ENCODE results near the gene THSD7A.

Gene THSD7A

DNA sequence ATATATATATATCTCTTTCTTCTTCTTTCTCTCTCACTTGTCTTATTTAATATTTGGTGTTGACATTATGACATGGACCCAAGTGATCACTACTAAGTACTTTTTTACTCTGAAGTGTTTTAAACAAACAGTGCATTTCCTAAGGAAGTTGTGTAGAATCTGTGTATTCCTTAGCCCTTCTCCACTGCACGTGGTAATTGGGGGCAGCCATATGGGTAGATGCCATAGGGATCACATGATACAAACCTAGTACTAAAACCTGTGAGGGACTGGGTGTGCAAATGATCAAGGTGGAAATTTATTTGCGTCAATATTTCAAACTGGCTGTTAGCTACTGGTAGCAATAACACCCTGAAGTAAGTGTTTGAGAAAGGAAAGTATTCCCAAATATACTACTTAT, 25.0 kb downstream of the THSD7A start:
- no peak for DNase-seq

DNA sequence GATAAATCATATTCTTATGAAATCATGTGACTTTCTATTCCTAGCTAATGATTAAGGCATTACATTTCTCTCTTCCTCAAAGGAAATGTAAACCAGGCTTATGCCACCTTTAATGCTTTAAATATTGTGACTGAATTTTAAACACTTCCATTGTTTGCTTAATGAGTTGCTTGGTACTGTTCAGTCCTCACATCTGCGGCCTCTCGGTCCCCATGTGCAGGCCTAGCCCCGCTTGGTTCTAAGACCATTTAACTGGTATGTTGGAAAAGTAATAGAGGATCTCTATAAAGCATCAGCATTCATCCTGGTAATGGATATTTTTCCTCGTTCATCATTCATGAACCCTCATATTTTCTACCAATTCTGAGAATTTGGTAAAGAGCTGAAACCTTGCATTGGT, 27.4 kb downstream of the THSD7A start:
- DNase-seq = no peak

DNA sequence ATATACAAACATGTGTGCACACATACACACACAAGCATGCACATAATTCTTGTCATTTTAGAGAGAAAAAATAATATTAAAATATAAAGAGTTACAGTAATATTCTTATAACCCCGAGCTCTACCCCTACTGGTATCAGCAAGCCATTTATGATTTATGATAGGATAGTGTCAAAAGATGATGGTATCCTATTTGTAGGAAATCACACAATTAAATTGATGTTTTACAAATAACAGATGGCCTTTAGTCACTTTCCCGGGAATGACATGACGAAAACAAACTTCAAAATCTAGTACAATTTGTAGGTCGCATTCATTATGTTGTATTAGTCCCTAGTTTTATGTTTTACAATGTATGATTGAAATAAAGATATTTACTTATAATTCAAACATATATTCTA, 36.8 kb downstream of the THSD7A start:
- DNase-seq = no peak

DNA sequence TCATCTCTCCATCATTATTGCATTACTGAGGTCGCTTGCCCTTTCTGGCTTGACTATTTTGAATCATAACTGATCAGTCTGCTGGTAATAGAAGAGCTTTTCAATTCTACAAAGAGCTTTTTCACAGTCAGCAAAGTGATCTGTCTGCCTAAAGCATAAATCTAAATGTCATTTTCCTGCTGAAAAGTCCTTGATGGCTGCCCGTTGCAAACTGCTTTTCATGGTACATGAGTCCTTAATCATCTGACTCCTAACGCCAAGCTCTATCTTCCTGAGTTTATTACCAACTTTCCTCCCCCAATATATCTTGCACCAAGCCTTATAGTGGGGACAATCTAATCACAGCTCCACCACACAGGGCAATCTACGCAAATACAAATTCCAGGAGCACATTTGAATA, 39.8 kb downstream of the THSD7A start:
- DNase-seq = no peak

DNA sequence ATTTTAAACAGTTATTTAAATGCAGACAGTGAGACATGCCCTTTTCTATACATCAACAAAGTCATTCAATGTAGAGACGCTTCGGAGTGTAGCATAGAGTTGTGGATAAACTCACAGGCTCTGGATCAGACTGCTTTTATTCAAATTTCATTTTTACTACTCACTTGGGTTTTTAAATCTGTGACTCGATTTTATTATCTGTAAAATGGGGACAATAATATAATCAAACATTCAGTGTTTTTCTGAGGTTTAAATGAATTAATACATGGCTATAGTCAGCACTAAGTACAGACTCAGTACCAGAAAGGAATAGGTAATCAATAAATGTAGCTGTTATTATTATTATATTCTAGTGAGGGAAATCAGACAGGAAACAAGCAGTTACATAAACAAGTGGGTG, 43.4 kb downstream of the THSD7A start:
- DNase-seq = no peak

DNA sequence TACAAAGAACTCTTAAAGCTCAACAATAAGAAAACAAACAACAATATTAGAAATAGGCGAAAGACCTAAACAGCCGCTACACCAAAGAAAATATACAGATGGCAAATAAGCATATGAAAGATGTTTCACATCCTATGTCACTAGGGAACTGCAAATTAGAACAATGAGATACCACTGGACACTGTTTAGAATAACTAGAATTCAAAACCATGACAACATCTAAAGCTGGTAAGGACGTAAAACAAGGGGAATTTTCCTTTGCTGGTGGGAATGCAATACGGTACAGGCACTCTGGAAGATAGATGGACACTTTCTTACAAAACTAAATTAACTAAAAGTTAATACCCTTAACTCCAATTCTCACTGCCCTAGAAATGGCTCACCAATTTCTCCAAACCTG, 44.5 kb downstream of the THSD7A start:
- no peak for DNase-seq

DNA sequence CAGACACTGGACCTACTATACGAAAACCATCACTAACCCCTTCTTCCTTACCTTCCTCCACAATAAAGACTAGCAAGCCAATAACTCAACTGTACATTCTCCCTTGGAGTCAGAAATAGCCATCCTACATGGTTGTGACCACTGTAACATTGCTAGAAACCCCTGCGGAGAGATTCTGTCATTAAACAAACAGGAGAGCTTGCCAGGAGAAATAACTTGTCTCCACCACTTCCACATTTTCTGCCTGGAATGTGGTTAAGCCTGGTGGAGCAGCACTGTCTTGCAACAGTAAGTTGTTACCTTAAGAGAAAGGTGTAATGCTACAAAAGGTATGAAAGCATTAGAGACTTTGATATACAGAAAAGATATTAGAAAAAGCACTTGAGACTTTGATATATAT, 45.8 kb downstream of the THSD7A start:
- DNase-seq = no peak

DNA sequence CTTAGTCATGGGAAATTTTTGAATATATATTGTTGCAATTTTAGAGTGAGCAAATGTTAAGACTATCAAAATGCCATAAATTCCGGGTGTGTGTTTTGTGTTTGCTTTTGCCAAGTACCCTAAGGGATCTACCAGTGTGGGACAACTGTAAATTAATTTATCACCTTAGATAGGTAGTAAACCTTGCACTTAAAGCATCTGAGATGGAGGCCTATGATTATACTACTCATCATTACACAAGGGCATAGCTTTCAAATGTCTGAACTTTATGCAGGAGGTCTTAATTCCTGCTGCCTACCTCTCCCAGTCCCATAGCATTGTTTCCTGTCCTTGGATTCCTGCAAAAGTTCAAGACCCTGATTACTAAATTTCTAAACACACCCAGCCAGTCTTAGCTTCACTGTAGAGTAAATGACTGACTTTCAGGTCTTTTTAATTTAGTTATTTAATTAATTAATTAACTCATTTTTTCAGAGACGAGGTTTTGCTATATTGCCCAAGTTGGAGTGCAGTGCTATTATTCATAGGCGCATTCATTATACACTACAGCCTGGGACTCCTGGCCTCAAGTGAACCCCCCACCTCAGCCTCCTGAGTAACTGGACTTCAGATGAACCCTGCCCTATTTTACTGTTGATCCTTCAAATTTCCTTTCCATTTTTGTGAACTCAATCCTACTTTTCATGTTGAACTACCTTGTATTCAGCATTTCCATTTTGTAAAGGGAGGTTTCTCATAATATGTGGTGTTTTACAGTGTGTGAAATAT, 47.0 kb downstream of the THSD7A start:
- DNase-seq = no peak

DNA sequence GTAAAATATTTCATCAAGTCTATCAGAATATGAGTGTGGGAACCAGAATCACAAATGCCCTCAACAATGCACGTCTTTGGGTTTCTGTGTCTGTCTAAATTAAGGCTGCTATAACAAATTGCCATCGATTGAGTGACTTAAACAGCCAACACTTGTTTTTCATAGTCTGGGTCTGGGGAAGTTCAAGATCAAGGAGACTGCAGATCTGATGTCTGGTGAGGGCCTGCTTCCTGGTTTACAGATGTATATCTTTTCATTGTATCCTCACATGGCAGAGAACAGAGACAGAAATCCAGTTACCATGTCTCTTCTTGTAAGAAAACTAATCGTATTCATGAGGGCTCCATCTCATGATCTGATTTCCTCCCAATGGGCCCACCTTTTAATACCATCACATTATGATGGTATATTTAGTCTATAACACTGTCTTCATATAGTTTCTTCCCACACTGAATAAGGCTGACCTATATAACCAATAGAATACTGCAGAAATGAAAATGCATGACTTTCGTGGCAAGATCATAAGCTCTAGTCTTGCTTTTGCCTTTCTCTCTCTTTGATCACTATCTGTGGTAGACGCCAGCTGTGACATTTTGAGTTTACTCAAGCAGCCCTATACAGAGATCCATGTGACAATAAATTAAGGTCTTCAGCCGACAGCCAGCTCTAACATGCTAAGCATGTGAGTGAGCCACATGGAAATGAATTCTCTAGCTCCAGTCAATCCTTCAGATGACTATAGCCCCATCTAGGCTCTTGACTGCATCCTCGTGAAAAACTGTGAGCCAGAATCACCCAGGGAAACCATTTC, 51.9 kb downstream of the THSD7A start:
- no peak for DNase-seq

DNA sequence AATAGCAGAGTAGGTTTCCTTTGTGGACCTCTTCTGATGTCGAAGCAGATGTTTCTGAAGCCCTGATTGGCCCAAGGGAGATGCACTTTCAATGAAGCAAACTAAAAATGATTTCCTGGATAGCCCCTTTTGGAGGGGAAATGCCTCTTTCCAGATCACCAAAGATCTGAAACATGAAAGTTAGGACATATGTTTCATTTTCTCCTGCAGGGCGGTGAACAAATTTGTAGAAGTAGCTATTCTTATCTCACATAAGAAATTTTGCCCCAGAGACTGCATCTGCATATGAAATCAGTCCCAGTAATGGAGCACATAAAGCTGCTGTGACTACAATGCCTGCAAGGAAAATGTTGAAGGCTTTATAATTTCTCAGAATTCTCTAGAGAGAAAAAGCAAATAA, 56.0 kb downstream of the THSD7A start:
- DNase-seq = no peak

DNA sequence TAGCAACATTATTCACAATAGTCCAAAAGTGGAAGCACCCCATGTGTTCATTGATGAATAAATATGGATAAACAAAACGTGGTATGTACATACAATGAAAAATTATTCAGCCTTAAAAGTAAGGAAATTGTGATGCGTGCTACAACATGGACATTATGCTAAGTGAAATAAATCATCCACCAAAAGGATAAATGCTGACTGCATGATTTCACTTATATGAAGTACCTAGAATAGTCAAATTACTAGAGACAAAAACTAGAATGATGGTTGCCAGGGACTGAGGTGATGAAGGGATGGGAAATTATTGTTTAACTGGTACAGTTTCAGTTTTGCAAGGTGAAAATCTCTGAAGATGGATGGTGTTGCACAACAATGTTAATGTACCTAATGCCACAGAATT, 56.6 kb downstream of the THSD7A start:
- DNase-seq = no peak

DNA sequence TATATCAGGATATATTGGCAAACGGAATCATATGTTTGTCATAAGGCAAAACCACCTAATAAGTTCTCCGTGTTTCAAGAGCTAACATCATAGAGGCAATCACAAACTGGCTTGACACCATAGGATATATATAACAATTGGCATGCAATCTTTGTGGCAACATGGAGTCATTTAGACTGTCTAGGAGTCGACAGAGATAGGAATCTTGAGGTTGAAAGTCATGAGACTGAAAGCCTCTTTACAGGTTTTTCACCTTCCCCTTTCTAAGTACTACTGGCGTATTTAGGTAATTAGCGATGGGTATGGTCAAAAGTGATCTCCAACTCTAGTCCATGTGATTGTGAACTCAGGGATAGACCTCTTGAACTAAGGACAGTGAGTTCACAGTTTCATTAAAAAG, 63.7 kb downstream of the THSD7A start:
- DNase-seq = no peak

DNA sequence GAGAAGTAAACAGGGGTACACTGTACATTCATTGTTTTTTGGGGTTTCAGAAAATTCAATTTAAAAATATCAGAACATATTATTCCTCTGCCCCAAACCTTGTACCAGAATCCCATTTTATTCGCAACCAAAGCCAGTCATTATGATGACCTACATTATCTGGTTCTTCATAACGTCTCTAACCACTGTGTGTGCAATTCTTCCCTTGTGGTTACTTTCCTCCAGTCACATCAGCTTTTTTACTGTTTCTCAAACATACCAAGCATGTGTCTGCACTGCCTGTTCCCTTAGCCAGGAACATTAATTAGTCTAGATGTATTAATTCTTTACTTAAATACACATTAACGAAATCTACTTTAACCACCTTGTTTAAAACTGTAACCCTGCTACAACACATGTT, 64.8 kb downstream of the THSD7A start:
- no peak for DNase-seq

DNA sequence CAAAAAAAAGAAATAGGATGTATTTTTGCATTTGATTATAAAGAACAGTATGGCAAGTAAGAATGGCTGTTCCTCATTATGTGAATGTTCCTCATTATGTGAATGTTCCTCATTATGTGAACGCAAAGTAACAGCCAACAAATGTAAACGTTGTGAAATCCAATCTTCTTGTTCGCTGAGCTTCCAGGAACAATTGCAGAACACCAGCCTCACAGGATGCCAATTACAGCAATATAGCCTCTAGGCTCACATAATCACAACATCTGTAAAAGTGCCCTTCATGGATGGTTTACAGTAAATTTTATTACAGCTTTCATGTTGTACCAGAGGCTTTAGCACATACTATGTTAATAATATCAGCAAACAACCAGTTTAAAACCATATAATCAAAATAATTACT, 71.6 kb downstream of the THSD7A start:
- DNase-seq = no peak

DNA sequence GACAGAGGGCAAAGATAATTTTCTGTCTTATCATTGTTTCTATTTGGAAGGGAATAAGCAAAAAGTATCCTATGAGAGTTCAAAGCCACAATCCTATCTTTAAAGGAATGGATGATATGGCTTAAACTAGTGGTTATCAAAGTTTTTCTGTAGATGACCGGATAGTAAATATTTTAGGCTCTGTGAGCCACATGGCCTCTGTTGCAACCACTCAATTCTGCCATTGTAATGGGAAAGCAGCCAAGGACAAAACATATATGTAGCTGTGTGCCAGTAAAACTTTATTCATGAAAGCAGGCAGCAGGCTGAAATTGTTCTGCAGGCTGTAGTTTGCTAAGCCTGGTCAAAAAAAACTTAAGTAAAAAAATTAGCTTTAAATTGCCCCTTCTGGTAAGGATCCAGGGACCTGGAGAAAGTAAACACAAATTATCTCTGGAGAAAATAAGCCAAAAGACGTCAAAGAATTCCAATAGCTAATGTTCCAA, 73.3 kb downstream of the THSD7A start:
- no peak for DNase-seq

DNA sequence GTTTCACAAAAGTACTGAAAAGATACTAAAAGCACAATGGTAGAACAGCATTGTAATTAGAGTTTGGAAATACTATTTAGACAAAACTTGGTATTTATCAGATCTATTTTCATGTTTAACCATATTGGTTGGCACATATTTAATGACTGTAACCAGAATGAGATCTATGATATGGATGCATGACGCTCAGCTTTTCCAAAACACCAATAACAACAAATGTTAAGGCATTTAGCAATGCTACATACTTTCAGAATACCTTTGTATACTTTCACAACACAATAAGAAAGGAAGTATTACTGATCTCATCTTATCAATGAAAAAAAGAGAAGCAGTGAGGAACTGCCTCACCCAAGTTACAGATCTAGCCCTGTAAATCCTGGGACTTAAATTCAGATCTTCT, 74.8 kb downstream of the THSD7A start:
- no peak for DNase-seq

DNA sequence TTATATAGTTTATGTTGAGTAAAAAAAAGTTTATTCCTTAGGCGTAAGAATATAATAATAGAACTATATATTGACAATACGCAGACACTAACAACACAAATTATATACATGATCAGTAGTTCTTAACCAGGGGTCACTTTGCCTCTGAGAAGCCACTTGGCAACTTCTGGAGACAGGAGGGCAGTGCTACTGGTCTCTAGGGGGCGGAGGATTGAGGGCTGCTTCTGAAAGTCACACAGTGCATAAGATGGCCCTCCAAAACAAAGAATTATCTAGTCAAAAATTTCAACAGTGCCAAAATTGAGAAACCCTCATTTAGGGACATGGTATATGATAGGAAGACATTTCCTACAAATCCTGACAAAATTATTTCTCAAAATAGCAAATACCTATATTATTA, 77.1 kb downstream of the THSD7A start:
- no peak for DNase-seq

DNA sequence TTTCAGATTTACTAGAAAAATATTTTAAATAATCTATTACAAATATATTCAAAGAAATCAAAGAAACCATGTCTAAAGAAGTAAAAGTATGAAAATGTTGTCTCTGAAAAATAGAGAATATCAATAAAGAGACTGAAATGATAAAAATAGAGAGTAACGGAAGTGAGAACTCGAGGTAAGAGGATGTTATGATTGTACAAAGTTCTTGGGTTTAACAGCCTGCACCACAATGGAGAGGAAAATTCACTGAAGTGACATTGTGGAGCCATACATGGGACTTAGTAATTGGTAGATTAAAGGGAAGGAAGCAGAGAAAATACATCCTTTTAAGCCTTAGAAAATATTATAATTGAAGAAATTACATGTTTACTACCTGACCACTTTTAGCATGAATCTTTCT, 77.9 kb downstream of the THSD7A start:
- DNase-seq = no peak

DNA sequence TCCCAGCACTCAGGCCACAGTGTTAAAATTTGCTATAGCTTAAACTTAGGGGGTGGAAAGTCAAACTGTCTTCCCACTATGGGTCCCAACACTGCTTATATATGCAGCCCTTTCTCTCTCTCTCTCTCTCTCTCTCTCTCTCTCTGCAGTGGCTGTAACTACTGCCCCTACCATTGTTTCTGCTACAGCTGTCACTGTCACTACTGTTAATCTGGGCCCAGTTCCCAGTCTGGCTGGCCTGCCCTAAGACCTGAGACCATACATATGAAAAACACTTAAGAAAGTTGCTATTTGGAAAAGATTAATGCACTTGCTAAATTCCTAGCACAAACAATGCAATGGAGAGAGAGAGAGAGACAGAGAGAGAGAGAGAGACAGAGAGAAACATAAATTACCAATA, 78.6 kb downstream of the THSD7A start:
- DNase-seq = no peak

DNA sequence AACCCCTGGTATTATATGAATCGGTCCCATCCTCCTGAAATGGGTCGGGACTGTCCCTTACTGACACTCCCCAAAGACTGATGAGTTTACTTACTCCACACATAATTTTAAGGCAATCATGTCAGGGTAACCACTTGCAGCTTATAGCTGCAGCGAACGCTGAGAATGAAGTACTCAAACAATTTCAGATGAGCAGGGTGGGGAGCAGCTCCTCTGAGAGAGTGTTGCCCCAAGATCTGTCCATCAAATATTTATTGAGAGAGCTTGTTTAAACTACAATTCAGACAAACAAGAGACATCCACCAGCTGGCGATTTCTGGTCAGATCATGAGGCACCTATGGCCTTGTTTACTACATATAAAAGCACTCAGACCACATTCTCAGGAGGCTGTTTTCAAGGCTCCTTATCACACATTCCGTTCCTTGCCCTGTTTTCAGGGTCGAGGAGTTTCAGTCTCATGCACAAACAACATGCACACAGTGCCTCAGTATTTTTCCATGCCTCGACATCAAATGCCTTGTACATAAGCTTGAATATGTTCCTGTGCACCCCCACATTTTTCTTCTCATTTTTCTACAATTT, 80.1 kb downstream of the THSD7A start:
- no peak for DNase-seq

DNA sequence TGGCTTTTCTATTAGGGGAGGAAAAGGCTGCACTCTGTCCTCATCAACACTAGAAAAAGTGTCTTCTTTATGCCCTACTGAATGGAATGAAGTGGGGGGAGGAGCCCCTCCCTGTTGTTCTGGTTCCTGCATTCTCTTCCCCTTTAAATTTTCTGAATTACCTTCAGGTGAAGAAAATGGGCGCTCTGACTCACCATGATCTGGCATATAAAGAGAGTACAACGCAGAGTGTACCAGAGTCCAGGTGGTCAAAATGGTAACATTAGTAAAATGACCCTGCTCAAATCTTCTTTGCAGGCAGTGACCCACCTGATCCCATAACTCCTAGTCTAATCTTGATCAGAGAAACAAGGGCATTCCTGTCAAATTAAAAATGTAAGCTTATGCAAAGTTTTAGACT, 80.7 kb downstream of the THSD7A start:
- no peak for DNase-seq

DNA sequence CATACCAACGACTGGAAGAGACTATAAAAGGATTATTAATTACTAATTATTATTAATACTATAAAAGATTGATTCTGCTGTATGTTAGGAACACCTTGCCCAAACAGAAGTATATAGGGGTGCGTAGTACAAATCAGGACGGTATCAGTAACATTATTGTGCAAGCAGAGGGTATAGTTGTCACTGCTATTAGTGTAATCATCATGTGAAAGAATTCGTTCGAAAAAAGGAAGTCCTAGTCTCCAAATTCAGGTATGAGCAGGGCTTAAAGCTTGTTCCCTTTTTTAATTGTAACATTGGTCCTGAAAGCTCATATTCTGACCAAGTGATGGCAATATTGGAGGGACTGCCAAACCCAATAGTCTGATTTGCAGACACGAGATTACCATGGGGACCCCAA, 81.8 kb downstream of the THSD7A start:
- DNase-seq = no peak

DNA sequence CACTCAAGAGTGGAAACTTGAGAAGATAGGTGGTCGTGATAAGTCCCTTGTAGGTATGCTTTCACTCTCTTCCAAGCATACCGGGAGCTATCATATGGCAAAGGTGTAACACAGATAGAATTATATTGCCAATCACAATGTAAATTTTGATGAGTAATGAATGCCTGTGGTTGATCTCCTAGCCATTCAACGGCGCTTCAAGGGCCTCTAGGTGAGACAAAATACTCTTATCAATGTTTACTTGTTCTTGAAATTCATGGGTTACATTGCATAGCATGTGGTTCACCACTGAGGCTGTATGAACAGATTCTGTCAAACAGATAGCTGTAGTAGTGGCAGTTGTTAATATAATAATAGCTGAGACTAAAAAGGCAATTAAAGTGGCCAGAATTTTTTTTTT, 82.4 kb downstream of the THSD7A start:
- DNase-seq = no peak

DNA sequence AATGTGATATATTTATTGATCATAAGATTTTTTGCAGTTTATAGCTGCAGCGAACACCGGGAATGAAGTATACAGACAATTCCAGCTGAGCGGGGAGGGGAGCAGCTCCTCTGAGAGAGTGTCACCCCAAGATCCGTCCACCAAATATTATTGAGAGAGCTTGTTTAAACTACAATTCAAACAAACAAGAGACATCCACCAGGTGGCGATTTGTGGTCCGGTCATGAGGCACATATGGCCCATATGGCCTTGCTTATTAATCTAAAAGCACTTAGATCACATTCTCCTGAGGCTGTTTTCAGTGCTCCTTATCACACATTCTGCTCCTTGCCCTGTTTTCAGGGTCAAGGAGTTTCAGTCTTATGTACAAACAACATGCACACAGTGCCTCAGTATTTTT, 83.1 kb downstream of the THSD7A start:
- DNase-seq = no peak
